NCI-H1694 treated with DMSO at 0.1 percent for 48 hours (cell line): ENCODE results near the gene GPRIN3.

ENCODE experiments used
- DNase-seq: peaks from one replicate; lab custom pipeline; 2025; lab: John Stamatoyannopoulos, UW

Gene GPRIN3

GRCh38 chr4:89290727-89291516 is 16.7 kb downstream of the GPRIN3 start:
- peak; percentile 44 for DNase-seq

- no peak for DNase-seq
Measured at GRCh38 chr4:89289312-89289711, 18.3 kb downstream of the GPRIN3 start.

GRCh38 chr4:89288430-89288829 is 19.2 kb downstream of the GPRIN3 start:
- no peak for DNase-seq

- no peak for DNase-seq
Measured at GRCh38 chr4:89287945-89288344, 19.7 kb downstream of the GPRIN3 start.

GRCh38 chr4:89285745-89286144 is 21.9 kb downstream of the GPRIN3 start:
- no peak for DNase-seq

- DNase-seq, result no peak
Measured at GRCh38 chr4:89284828-89285227, 22.8 kb downstream of the GPRIN3 start.

- DNase-seq, result no peak
Measured at GRCh38 chr4:89284020-89284424, 23.6 kb downstream of the GPRIN3 start.

GRCh38 chr4:89283226-89284009 is 24.2 kb downstream of the GPRIN3 start:
- no peak for DNase-seq

GRCh38 chr4:89279385-89279784 is 28.2 kb downstream of the GPRIN3 start:
- no peak for DNase-seq

GRCh38 chr4:89277412-89277811 is 30.2 kb downstream of the GPRIN3 start:
- DNase-seq, result no peak

- no peak for DNase-seq
Measured at GRCh38 chr4:89276296-89276695, 31.3 kb downstream of the GPRIN3 start.

GRCh38 chr4:89275587-89275986 is 32.0 kb downstream of the GPRIN3 start:
- DNase-seq, result no peak

- no peak for DNase-seq
Measured at GRCh38 chr4:89273741-89274141, 33.9 kb downstream of the GPRIN3 start.

GRCh38 chr4:89270792-89271191 is 36.8 kb downstream of the GPRIN3 start:
- no peak for DNase-seq

GRCh38 chr4:89269121-89269666 is 38.4 kb downstream of the GPRIN3 start:
- DNase-seq, result no peak

- DNase-seq, result no peak
Measured at GRCh38 chr4:89268679-89269078, 38.9 kb downstream of the GPRIN3 start.

GRCh38 chr4:89267846-89268245 is 39.8 kb downstream of the GPRIN3 start:
- no peak for DNase-seq

GRCh38 chr4:89267392-89267791 is 40.2 kb downstream of the GPRIN3 start:
- no peak for DNase-seq

- no peak for DNase-seq
Measured at GRCh38 chr4:89266128-89266527, 41.5 kb downstream of the GPRIN3 start.

- DNase-seq, result no peak
Measured at GRCh38 chr4:89263265-89263664, 44.3 kb downstream of the GPRIN3 start.

GRCh38 chr4:89259301-89260028 is 48.1 kb downstream of the GPRIN3 start:
- no peak for DNase-seq

- DNase-seq, result no peak
Measured at GRCh38 chr4:89258506-89258905, 49.1 kb downstream of the GPRIN3 start.
